HG03460 (cell line): ENCODE data around the gene ELMOD3.
"Not testable (repeated sequence)": the region's sequence is repeated elsewhere in the genome, so short reads cannot be mapped to it uniquely, and the experiment has no call there.

Experiments used
- ATAC-seq: cut with Tn5 transposase; IDR thresholded peaks from one replicate; pipeline ENCODE4 v1.9.1; 2021; ENCODE audit not compliant: unreplicated experiment

The ELMOD3 gene

GRCh38 chr2:85371045-85371444, 16.5 kb downstream of the ELMOD3 start:
- no peak for ATAC-seq

GRCh38 chr2:85376291-85377065, 21.9 kb downstream of the ELMOD3 start:
- no peak for ATAC-seq

- no peak for ATAC-seq
These were observed 22.5 kb downstream of the ELMOD3 start for GRCh38 chr2:85377083-85377482.

GRCh38 chr2:85378257-85378656, 23.7 kb downstream of the ELMOD3 start:
- ATAC-seq = no peak

GRCh38 chr2:85380048-85380447, 25.5 kb downstream of the ELMOD3 start:
- ATAC-seq = no peak

GRCh38 chr2:85383151-85383550, 28.6 kb downstream of the ELMOD3 start:
- ATAC-seq = not testable (repeated sequence)

- no peak for ATAC-seq
These were observed 29.3 kb downstream of the ELMOD3 start for GRCh38 chr2:85383850-85384249.

- no peak for ATAC-seq
These were observed 31.2 kb downstream of the ELMOD3 start for GRCh38 chr2:85385746-85386145.

GRCh38 chr2:85387754-85388153, 33.2 kb downstream of the ELMOD3 start:
- ATAC-seq = no peak

GRCh38 chr2:85388878-85389538, 34.4 kb downstream of the ELMOD3 start:
- no peak for ATAC-seq

- ATAC-seq = no peak
These were observed 36.5 kb downstream of the ELMOD3 start for GRCh38 chr2:85390941-85391669.

- ATAC-seq = no peak
These were observed 39.3 kb downstream of the ELMOD3 start for GRCh38 chr2:85393836-85394235.

GRCh38 chr2:85394261-85394681, 39.7 kb downstream of the ELMOD3 start:
- no peak for ATAC-seq

- ATAC-seq = no peak
These were observed 40.4 kb downstream of the ELMOD3 start for GRCh38 chr2:85394976-85395375.

- ATAC-seq = no peak
These were observed 41.4 kb downstream of the ELMOD3 start for GRCh38 chr2:85395912-85396475.

- ATAC-seq = no peak
These were observed 42.2 kb downstream of the ELMOD3 start for GRCh38 chr2:85396531-85397470.

GRCh38 chr2:85397925-85398331, 43.4 kb downstream of the ELMOD3 start:
- no peak for ATAC-seq

- no peak for ATAC-seq
These were observed 44.0 kb downstream of the ELMOD3 start for GRCh38 chr2:85398426-85399182.

- no peak for ATAC-seq
These were observed 44.5 kb downstream of the ELMOD3 start for GRCh38 chr2:85399183-85399455.

- no peak for ATAC-seq
These were observed 45.5 kb downstream of the ELMOD3 start for GRCh38 chr2:85400023-85400422.
